IPS-15b (cell line): Measurements from ENCODE around the gene MADD.

Experiments used
- H3K27me3 ChIP-seq: one replicate; pipeline ENCODE4 v1.6.1; 2013; ENCODE audit warnings: low read length; ENCODE audit not compliant: control insufficient read depth, insufficient read depth
- H3K36me3 ChIP-seq: one replicate; pipeline ENCODE4 v1.6.1; 2013; ENCODE audit warnings: low read length; ENCODE audit not compliant: control insufficient read depth, insufficient read depth
- H3K4me1 ChIP-seq: one replicate; pipeline ENCODE4 v1.6.1; 2013; ENCODE audit warnings: mild to moderate bottlenecking, low read length; ENCODE audit not compliant: control insufficient read depth, insufficient read depth
- H3K4me3 ChIP-seq: one replicate; pipeline ENCODE4 v1.5.1; 2013; ENCODE audit warnings: low read depth, low read length
- H3K9ac ChIP-seq: one replicate; pipeline ENCODE4 v1.6.1; 2013; ENCODE audit warnings: low read depth, mild to moderate bottlenecking, low read length
- H3K9me3 ChIP-seq: one replicate; pipeline ENCODE4 v1.6.1; 2013; ENCODE audit warnings: mild to moderate bottlenecking, low read length; ENCODE audit not compliant: control insufficient read depth, insufficient read depth

MADD gene

DNA sequence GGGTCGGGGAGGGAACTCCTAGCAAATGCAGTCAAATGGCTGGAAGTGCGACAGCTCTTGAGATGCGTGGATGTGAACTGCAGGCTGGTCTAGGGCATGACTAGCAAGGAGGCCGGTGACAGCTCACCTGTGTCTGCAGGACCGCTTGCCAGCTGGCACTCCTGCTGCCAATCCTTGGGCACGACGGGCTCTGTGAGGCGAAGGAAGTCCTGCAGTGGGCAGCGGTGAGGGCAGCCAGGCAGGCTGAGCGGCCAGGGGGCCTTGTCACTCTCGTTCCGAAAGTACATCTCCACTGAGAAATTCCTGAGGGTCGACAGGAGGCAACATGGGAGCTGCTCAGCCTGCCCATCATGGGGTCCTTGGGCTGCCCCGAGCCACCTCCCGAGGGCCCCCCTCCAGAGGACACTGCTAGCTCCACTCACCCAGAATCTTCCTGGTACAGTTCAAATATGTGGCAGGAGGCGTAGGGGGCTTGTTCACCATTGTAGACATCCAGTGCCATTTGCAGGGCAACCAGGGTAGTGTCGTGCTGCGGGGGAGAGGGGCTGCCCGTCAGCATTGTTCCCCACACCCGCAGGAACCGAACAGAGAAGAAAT lies 27.2 kb upstream of the MADD start:
- H3K9me3 ChIP-seq: no peaks in the 10 kb centered on the region
- no peak overlapping the region for H3K9ac ChIP-seq
- H3K36me3 ChIP-seq: peaks cover 55% of the 10 kb centered on the region
- no peak overlapping the region for H3K4me3 ChIP-seq
- no peaks in the 10 kb centered on the region for H3K27me3 ChIP-seq
- peaks cover under 1% of the 10 kb centered on the region for H3K4me1 ChIP-seq

GRCh38 chr11:47243454-47243853 lies 26.5 kb upstream of the MADD start:
- no peaks in the 10 kb centered on the region for H3K27me3 ChIP-seq
- no peak overlapping the region for H3K4me3 ChIP-seq
- peaks cover 4% of the 10 kb centered on the region for H3K4me1 ChIP-seq
- peaks cover 48% of the 10 kb centered on the region for H3K36me3 ChIP-seq
- no peaks in the 10 kb centered on the region for H3K9me3 ChIP-seq
- H3K9ac ChIP-seq: no peak overlapping the region

GRCh38 chr11:47244448-47245350 lies 25.2 kb upstream of the MADD start:
- peaks cover 7% of the 10 kb centered on the region for H3K4me1 ChIP-seq
- peaks cover 37% of the 10 kb centered on the region for H3K36me3 ChIP-seq
- no peaks in the 10 kb centered on the region for H3K27me3 ChIP-seq
- H3K9me3 ChIP-seq: no peaks in the 10 kb centered on the region
- no peak overlapping the region for H3K4me3 ChIP-seq
- H3K9ac ChIP-seq: no peak overlapping the region

GRCh38 chr11:47245611-47246357 lies 24.1 kb upstream of the MADD start:
- Histone ChIP-seq H3K4me3 (no peak overlapping the region), H3K36me3 (peaks cover 31% of the 10 kb centered on the region), H3K27me3 (no peaks in the 10 kb centered on the region), H3K9me3 (no peaks in the 10 kb centered on the region), H3K4me1 (peaks cover 7% of the 10 kb centered on the region), H3K9ac (no peak overlapping the region)

- H3K27me3 ChIP-seq: no peaks in the 10 kb centered on the region
- H3K9me3 ChIP-seq: no peaks in the 10 kb centered on the region
- H3K4me3 ChIP-seq: peak overlapping the region; percentile 99
- H3K4me1 ChIP-seq: peaks cover 7% of the 10 kb centered on the region
- peaks cover 21% of the 10 kb centered on the region for H3K36me3 ChIP-seq
- H3K9ac ChIP-seq: no peak overlapping the region
Observed at GRCh38 chr11:47247502-47247901, 22.4 kb upstream of the MADD start.

DNA sequence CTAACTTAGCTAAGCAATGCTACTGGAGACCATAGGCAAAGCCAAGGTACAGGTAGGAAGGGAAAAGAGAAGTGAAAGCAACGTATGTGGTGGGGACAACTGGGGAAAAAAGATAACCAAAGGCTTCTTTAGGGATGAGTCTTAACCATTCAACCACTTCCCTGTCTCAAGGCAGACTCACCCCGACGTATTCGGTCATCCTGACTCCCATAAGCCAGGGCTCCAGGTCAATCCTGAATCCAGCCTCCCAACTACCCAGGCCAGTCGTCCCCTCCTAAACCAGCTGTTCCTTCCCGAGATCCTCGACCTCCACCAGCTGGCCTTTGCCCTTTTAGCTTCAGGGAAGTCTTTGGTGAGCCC lies 21.6 kb upstream of the MADD start:
- peak overlapping the region; percentile 99 for H3K4me3 ChIP-seq
- H3K4me1 ChIP-seq: peaks cover 7% of the 10 kb centered on the region
- H3K9ac ChIP-seq: peak overlapping the region; percentile 98
- H3K36me3 ChIP-seq: peaks cover 14% of the 10 kb centered on the region
- H3K27me3 ChIP-seq: no peaks in the 10 kb centered on the region
- H3K9me3 ChIP-seq: no peaks in the 10 kb centered on the region

GRCh38 chr11:47248664-47249377 lies 21.1 kb upstream of the MADD start, which contains the start of gene ACP2:
TSS of gene ACP2 (minus strand) at chr11:47248814. CDS start at chr11:47248789, 25 bp downstream.
- peak within 1 kb of the TSS; percentile 98 for H3K9ac ChIP-seq
- H3K4me3 ChIP-seq: peak within 1 kb of the TSS; percentile 99
- H3K27me3 ChIP-seq: no peaks in the 10 kb centered on the region
- H3K36me3 ChIP-seq: peaks cover 13% of the 10 kb centered on the region
- no peaks in the 10 kb centered on the region for H3K9me3 ChIP-seq
- peaks cover 7% of the 10 kb centered on the region for H3K4me1 ChIP-seq

DNA sequence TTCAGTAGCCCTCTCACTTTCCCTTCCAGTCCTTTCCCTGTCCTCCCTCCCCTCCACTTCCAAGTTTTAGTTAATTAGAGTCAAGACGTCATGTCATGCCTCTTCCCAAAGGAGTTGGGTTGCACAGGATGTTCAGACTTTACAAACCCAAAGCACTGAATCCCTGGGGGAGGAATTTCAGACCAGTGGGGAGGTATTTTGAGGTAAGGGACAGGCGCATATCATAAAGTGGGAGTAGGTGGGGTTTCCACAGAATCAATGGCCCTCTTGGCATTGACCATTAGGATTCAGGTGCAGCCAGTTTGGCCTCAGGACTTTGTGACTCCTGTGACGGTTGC lies 20.6 kb upstream of the MADD start:
- Histone ChIP-seq H3K27me3 (no peaks in the 10 kb centered on the region), H3K4me3 (peak overlapping the region; percentile 99), H3K9me3 (no peaks in the 10 kb centered on the region), H3K9ac (peak overlapping the region; percentile 98), H3K36me3 (peaks cover 13% of the 10 kb centered on the region), H3K4me1 (peaks cover 7% of the 10 kb centered on the region)

DNA sequence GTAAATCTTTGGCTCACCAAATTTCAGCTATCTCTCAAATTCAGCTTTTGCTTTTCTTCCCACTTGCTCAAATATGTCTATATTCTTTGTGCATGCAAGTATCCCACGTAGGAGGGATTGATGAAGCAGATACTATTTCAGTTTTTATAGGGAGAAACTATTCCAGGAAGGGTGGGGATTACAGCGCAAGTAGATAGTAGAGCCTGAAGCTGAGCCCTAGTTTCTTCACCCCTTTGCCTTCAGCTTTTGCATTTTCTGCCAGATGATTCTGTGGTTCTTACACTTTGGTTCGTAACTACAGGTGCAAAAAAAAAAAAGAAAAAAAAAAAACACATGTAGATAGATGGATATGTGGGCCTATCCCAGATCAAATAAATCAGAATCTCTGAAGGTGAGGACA lies 18.2 kb upstream of the MADD start:
- H3K9ac ChIP-seq: no peak overlapping the region
- H3K4me3 ChIP-seq: no peak overlapping the region
- H3K9me3 ChIP-seq: no peaks in the 10 kb centered on the region
- no peaks in the 10 kb centered on the region for H3K27me3 ChIP-seq
- H3K4me1 ChIP-seq: peaks cover 7% of the 10 kb centered on the region
- peaks cover 2% of the 10 kb centered on the region for H3K36me3 ChIP-seq

DNA sequence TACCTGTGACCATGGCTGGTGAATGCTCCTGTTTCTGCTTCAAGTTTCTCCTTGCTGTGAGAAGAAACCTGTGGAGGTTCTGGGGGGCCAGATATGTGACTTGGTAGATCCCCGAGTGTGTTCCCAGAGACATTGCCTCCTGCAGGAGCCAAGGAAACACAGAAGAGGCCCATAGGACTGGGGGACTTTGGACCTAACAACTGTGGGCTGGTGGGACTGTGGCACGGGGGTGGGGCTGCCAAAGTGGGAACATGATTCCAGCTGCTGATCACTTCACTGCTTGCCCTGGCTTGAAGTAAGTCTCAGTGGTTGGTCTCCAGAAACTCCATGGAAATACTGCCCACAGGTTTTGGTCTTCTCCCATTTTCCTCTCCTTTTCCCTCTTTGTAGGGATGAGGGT lies 16.3 kb upstream of the MADD start:
- H3K9me3 ChIP-seq: no peaks in the 10 kb centered on the region
- H3K36me3 ChIP-seq: peaks cover 2% of the 10 kb centered on the region
- no peak overlapping the region for H3K9ac ChIP-seq
- H3K4me3 ChIP-seq: no peak overlapping the region
- no peaks in the 10 kb centered on the region for H3K27me3 ChIP-seq
- peaks cover 8% of the 10 kb centered on the region for H3K4me1 ChIP-seq

GRCh38 chr11:47254386-47254785 lies 15.5 kb upstream of the MADD start:
- H3K36me3 ChIP-seq: peaks cover 2% of the 10 kb centered on the region
- peaks cover 14% of the 10 kb centered on the region for H3K4me1 ChIP-seq
- no peaks in the 10 kb centered on the region for H3K27me3 ChIP-seq
- H3K9me3 ChIP-seq: no peaks in the 10 kb centered on the region
- H3K4me3 ChIP-seq: no peak overlapping the region
- H3K9ac ChIP-seq: no peak overlapping the region
